HCT116 (cell line): ENCODE results near the gene JPH3. TPM values are rescaled to one million over a fixed set of nuclear protein-coding genes. Genes with fewer than 3 reads are reported as not detected.

ENCODE experiments used
- ATAC-seq: fragments of 200-7000 bp; cut with Tn5 transposase; 2 replicates; pipeline ENCODE4 v1.9.1; 2020; ENCODE audit warnings: mild to moderate bottlenecking, moderate library complexity
- BruUV-seq: library from RNA; stranded (reverse); fragments of 400-500 nt; replicated peaks from 2 replicates; lab custom pipeline; 2021; lab: Mats Ljungman, UMichigan
- CTCF ChIA-PET: fragments of 300-600 bp; sonication (Branson Sonifier 250); formaldehyde crosslinking; loops from one replicate; lab custom pipeline; 2021; ENCODE audit warnings: antibody characterized with exemption; lab: Charles Lee
- POLR2A ChIA-PET: fragments of 300-600, 350-600 bp; sonication (Branson Sonifier 250); formaldehyde crosslinking; loops from one replicate; lab custom pipeline; 2021; ENCODE audit warnings: antibody characterized with exemption; lab: Charles Lee
- RAD21 ChIA-PET, 2 experiments: fragments of 300-600 bp; sonication (Branson Sonifier 250); formaldehyde crosslinking; loops; one replicate each; lab custom pipeline; 2023; ENCODE audit warnings: low total read pairs in 2 of 2; ENCODE audit not compliant: uncharacterized antibody in 2 of 2, unreplicated experiment in 2 of 2, low non-redundant PET in 1 of 2; lab: Charles Lee
- DNase-seq: peaks from one replicate; pipeline ENCODE4 v3.0.0-alpha.2; 2010; ENCODE audit warnings: low read depth, low spot score
- H2AFZ ChIP-seq: fragments of 200-600 bp; shearing (Covaris generic), sonication (generic); 2 replicates; pipeline ENCODE4 v1.6.1; 2017; ENCODE audit warnings: low read depth, mixed run types, mixed read lengths, antibody characterized with exemption, low read length; ENCODE audit not compliant: poor library complexity, severe bottlenecking
- H3K27ac ChIP-seq: 2 replicates; pipeline ENCODE4 v1.5.1; 2012; ENCODE audit warnings: low read depth, low read length
- H3K27me3 ChIP-seq: fragments of 200-600 bp; sonication (generic); 2 replicates; pipeline ENCODE4 v1.6.1; 2016; ENCODE audit warnings: mixed run types, low read length, mixed read lengths; ENCODE audit not compliant: insufficient read depth
- H3K36me3 ChIP-seq, 2 experiments: fragments of 200-500 bp in 1 of 2; fragments of 200-600 bp in 1 of 2; sonication (Bioruptor generic) in 1 of 2; sonication (generic) in 1 of 2; 2 replicates each; pipeline versions ENCODE4 v1.5.1 to v1.6.1; 2014 to 2016; ENCODE audit warnings: low read length in 2 of 2, inconsistent platforms in 1 of 2, mixed read lengths in 1 of 2, mixed run types in 1 of 2; ENCODE audit not compliant: insufficient read depth in 2 of 2, control insufficient read depth in 1 of 2
- H3K4me1 ChIP-seq, 2 experiments: fragments of 200-600 bp in 1 of 2; sonication (generic) in 1 of 2; 2 replicates each; pipeline versions ENCODE4 v1.5.1 to v1.6.1; 2012 to 2017; ENCODE audit warnings: low read length in 2 of 2, inconsistent platforms in 1 of 2, mild to moderate bottlenecking in 1 of 2, mixed read lengths in 1 of 2, mixed run types in 1 of 2, moderate library complexity in 1 of 2; ENCODE audit not compliant: insufficient read depth in 2 of 2, control insufficient read depth in 1 of 2
- H3K4me2 ChIP-seq: fragments of 200-600 bp; sonication (generic); 2 replicates; pipeline ENCODE4 v1.6.1; 2017; ENCODE audit warnings: mixed run types, low read length, mixed read lengths
- H3K4me3 ChIP-seq, 2 experiments: fragments of 200-600 bp in 1 of 2; sonication (generic) in 1 of 2; replicated peaks in 1 of 2; 2 replicates each; pipeline ENCODE4 v1.5.1; 2011 to 2016; ENCODE audit warnings: low read length in 2 of 2, control low read depth in 1 of 2, low read depth in 1 of 2, mild to moderate bottlenecking in 1 of 2, mixed read lengths in 1 of 2, mixed run types in 1 of 2
- H3K79me2 ChIP-seq: fragments of 200-600 bp; sonication (generic); 2 replicates; pipeline ENCODE4 v1.6.1; 2017; ENCODE audit warnings: mild to moderate bottlenecking, mixed run types, low read length, moderate library complexity, mixed read lengths; ENCODE audit not compliant: insufficient read depth
- H3K9ac ChIP-seq: fragments of 200-600 bp; sonication (generic); 2 replicates; pipeline ENCODE4 v1.6.1; 2016; ENCODE audit warnings: low read length, mixed read lengths
- H3K9me2 ChIP-seq: fragments of 200-600 bp; sonication (generic), shearing (Covaris generic); 2 replicates; pipeline ENCODE4 v1.6.1; 2017; ENCODE audit warnings: mixed run types, mild to moderate bottlenecking, moderate library complexity; ENCODE audit not compliant: insufficient read depth
- H3K9me3 ChIP-seq, 2 experiments: fragments of 200-500 bp in 1 of 2; fragments of 200-600 bp in 1 of 2; sonication (Bioruptor generic) in 1 of 2; sonication (generic) in 1 of 2; 2 replicates each; pipeline ENCODE4 v1.6.1; 2014 to 2017; ENCODE audit warnings: low read length in 2 of 2, mixed read lengths in 2 of 2, inconsistent platforms in 1 of 2, low read depth in 1 of 2, mild to moderate bottlenecking in 1 of 2, mixed run types in 1 of 2, moderate library complexity in 1 of 2; ENCODE audit not compliant: control insufficient read depth in 1 of 2, insufficient read depth in 1 of 2
- H4K20me1 ChIP-seq: fragments of 200-600 bp; sonication (generic), shearing (Covaris generic); 2 replicates; pipeline ENCODE4 v1.6.1; 2017; ENCODE audit warnings: mixed run types, mild to moderate bottlenecking, moderate library complexity; ENCODE audit not compliant: insufficient read depth
- CBX3 ChIP-seq: IDR thresholded peaks from 2 replicates; pipeline ENCODE4 v1.6.1; 2012; ENCODE audit warnings: low read depth
- EGR1 ChIP-seq: IDR thresholded peaks from 2 replicates; pipeline ENCODE4 v1.6.1; 2012; ENCODE audit warnings: low read depth
- ELF1 ChIP-seq: IDR thresholded peaks from 2 replicates; pipeline ENCODE4 v1.6.1; 2012; ENCODE audit warnings: low read depth, borderline replicate concordance
- EZH2phosphoT487 ChIP-seq: fragments of 200-600 bp; IDR thresholded peaks from 2 replicates; pipeline ENCODE4 v1.6.1; 2018; ENCODE audit warnings: antibody characterized with exemption, borderline replicate concordance
- FOSL1 ChIP-seq: IDR thresholded peaks from 2 replicates; pipeline ENCODE4 v1.6.1; 2012; ENCODE audit warnings: low read depth
- JUND ChIP-seq: IDR thresholded peaks from 2 replicates; pipeline ENCODE4 v1.6.1; 2012
- POLR2AphosphoS5 ChIP-seq: IDR thresholded peaks from 2 replicates; pipeline ENCODE4 v1.6.1; 2011; ENCODE audit warnings: mild to moderate bottlenecking, low read depth, low read length, moderate library complexity
- RAD21 ChIP-seq: IDR thresholded peaks from 2 replicates; pipeline ENCODE4 v1.6.1; 2012; ENCODE audit warnings: low read depth, mild to moderate bottlenecking
- YY1 ChIP-seq: IDR thresholded peaks from 2 replicates; pipeline ENCODE4 v1.6.1; 2011; ENCODE audit warnings: low read length, low read depth, moderate library complexity, mild to moderate bottlenecking; ENCODE audit not compliant: insufficient replicate concordance; ENCODE audit errors: extremely low read depth
- intact Hi-C: fragments of 100-400 bp; cut with micrococcal nuclease; formaldehyde crosslinking; loops from 2 replicates; pipeline ENCODE4 v1.10.0; 2022
- total RNA-seq: library from RNA; stranded (reverse); gene quantifications from one replicate; pipeline ENCODE4 v1.2.1, GENCODE V29; 2021; ENCODE audit not compliant: unreplicated experiment
- TF ChIP-seq, protein P1 (sequence below): IDR thresholded peaks from 2 replicates; pipeline ENCODE4 v1.6.1; 2012
- TF ChIP-seq, protein P2 (sequence below), 3 experiments: fragments of 200-600 bp in 1 of 3; sonication (generic) in 1 of 3; IDR thresholded peaks in 2 of 3; conservative IDR thresholded peaks in 1 of 3; 2 replicates each; pipeline ENCODE4 v1.5.1; 2012 to 2017; ENCODE audit warnings: low read depth in 2 of 3, low read length in 2 of 3, antibody characterized with exemption in 1 of 3, borderline replicate concordance in 1 of 3, control low read depth in 1 of 3, mild to moderate bottlenecking in 1 of 3, mixed read lengths in 1 of 3, mixed run types in 1 of 3, moderate library complexity in 1 of 3; ENCODE audit not compliant: insufficient read depth in 1 of 3
- TF ChIP-seq, protein P3 (sequence below): IDR thresholded peaks from 2 replicates; pipeline ENCODE4 v1.6.1; 2011; ENCODE audit warnings: mild to moderate bottlenecking, low read length, moderate library complexity; ENCODE audit not compliant: insufficient replicate concordance; ENCODE audit errors: extremely low read depth
- TF ChIP-seq, protein P4 (sequence below): IDR thresholded peaks from 2 replicates; pipeline ENCODE4 v1.6.1; 2012

Gene JPH3
- total RNA-seq, 1 experiment from 2014 or later: 0.10 TPM

DNA sequence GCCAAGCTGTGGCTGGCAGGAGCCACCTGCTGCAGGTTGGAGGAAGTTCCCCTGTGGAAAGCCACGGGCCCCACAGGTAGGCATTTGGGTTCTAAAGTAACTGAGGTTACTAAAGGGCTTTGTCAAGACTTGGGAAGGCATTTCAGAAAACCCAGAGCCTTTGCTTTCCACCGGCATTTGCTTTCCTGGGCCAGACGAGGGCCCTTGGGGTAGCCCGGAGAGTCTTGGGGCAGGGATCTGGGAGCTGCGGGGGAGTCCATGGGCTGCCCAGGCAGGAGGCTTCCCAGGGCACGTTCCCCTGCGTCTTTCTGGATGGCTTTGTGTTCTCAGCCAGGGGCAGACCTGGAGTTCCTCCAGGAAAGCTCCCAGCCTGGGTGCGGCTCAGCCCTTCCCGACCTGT, 43.5 kb downstream of the JPH3 start:
- TF ChIP-seq, protein P1, sequence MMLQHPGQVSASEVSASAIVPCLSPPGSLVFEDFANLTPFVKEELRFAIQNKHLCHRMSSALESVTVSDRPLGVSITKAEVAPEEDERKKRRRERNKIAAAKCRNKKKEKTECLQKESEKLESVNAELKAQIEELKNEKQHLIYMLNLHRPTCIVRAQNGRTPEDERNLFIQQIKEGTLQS: no peak
- TF ChIP-seq YY1: no peak
- TF ChIP-seq EZH2phosphoT487: no peak
- TF ChIP-seq, protein P2, sequence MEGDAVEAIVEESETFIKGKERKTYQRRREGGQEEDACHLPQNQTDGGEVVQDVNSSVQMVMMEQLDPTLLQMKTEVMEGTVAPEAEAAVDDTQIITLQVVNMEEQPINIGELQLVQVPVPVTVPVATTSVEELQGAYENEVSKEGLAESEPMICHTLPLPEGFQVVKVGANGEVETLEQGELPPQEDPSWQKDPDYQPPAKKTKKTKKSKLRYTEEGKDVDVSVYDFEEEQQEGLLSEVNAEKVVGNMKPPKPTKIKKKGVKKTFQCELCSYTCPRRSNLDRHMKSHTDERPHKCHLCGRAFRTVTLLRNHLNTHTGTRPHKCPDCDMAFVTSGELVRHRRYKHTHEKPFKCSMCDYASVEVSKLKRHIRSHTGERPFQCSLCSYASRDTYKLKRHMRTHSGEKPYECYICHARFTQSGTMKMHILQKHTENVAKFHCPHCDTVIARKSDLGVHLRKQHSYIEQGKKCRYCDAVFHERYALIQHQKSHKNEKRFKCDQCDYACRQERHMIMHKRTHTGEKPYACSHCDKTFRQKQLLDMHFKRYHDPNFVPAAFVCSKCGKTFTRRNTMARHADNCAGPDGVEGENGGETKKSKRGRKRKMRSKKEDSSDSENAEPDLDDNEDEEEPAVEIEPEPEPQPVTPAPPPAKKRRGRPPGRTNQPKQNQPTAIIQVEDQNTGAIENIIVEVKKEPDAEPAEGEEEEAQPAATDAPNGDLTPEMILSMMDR (IDR thresholded peaks at IDR 0.05 in 2 of 3, conservative IDR thresholded peaks at IDR 0.05 in 1 of 3; ENCODE audit: borderline replicate concordance in 1 of 3, insufficient read depth in 1 of 3, low read depth in 2 of 3, low read length in 2 of 3): no peak
- TF ChIP-seq RAD21: no peak
- TF ChIP-seq POLR2AphosphoS5: no peak
- TF ChIP-seq ELF1: no peak
- no peak for TF ChIP-seq EGR1
- TF ChIP-seq, protein P3, sequence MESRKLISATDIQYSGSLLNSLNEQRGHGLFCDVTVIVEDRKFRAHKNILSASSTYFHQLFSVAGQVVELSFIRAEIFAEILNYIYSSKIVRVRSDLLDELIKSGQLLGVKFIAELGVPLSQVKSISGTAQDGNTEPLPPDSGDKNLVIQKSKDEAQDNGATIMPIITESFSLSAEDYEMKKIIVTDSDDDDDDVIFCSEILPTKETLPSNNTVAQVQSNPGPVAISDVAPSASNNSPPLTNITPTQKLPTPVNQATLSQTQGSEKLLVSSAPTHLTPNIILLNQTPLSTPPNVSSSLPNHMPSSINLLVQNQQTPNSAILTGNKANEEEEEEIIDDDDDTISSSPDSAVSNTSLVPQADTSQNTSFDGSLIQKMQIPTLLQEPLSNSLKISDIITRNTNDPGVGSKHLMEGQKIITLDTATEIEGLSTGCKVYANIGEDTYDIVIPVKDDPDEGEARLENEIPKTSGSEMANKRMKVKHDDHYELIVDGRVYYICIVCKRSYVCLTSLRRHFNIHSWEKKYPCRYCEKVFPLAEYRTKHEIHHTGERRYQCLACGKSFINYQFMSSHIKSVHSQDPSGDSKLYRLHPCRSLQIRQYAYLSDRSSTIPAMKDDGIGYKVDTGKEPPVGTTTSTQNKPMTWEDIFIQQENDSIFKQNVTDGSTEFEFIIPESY: no peak
- TF ChIP-seq, protein P4, sequence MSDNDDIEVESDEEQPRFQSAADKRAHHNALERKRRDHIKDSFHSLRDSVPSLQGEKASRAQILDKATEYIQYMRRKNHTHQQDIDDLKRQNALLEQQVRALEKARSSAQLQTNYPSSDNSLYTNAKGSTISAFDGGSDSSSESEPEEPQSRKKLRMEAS: no peak
- no peak for TF ChIP-seq FOSL1
- no peak for TF ChIP-seq JUND
- no peak for TF ChIP-seq CBX3
- RAD21 ChIA-PET: interaction anchor here in 1 of 2 experiments (1.1 kb wide), 1 partner anchor 10 kb away, joined by 3 read pairs; no protein-coding TSS in a partner anchor
- no peak for DNase-seq
- H3K4me1 ChIP-seq: peaks cover 2 to 9% of the 10 kb centered on the region in 2 experiments; a peak in 2 of 4 replicates
- no peak overlapping the region for H3K4me2 ChIP-seq
- H3K79me2 ChIP-seq: no peaks in the 10 kb centered on the region
- no peak overlapping the region for H3K27ac ChIP-seq
- H3K9me3 ChIP-seq: no peaks in the 10 kb centered on the region
- ATAC-seq: no peak
- H3K36me3 ChIP-seq: no peaks in the 10 kb centered on the region
- POLR2A ChIA-PET: no interaction called here
- intact Hi-C loops: no loop called here
- H4K20me1 ChIP-seq: no peaks in the 10 kb centered on the region
- H3K9me2 ChIP-seq: no peaks in the 10 kb centered on the region
- BruUV-seq: no TSS peak
- no peak overlapping the region for H3K4me3 ChIP-seq
- CTCF ChIA-PET: interaction anchor here (1.4 kb wide), 1 partner anchor 10 kb away, joined by 10 read pairs; no protein-coding TSS in a partner anchor
- H3K27me3 ChIP-seq: peaks cover 8% of the 10 kb centered on the region; the same call in 1 of the 2 replicates
- no peak overlapping the region for H3K9ac ChIP-seq
- no peak overlapping the region for H2AFZ ChIP-seq
